ENCODE data around the gene SMG5. TPM values are rescaled to one million over a fixed set of nuclear protein-coding genes. Genes with fewer than 3 reads are reported as not detected.
A peak's percentile ranks its signal among the peaks of the same experiment; 100 is the strongest.

Gene SMG5
- total and polyA plus RNA-seq, 12 donors, result 38.7 to 93.0 (median 74.7) TPM

GRCh38 chr1:156285437-156285836 lies 2.8 kb upstream of the SMG5 start:
- intact Hi-C loops (cut with DNase I), result no loop called here
- TF ChIP-seq CTCF (IDR thresholded peaks at IDR 0.05), result no peak
- H3K4me1 ChIP-seq, result peaks cover 0 to 40% (median 24%) of the 10 kb centered on the region in 9 donors
- no peak overlapping the region for H3K27ac ChIP-seq
- no peaks in the 10 kb centered on the region for H3K9me3 ChIP-seq
- H3K4me3 ChIP-seq, result no peak overlapping the region
- H3K27me3 ChIP-seq, result no peaks in the 10 kb centered on the region
- H3K36me3 ChIP-seq, result peaks cover 0 to 26% (median 5%) of the 10 kb centered on the region in 9 donors
- WGBS, 2 donors, result 90 to 94% methylated on average over 21 of the region's 21 CpGs
- DNase-seq (no peak), ATAC-seq (no peak)

- intact Hi-C loops (cut with DNase I), result no loop called here
- 79 to 84% methylated on average over 4 of the region's 4 CpGs for WGBS, 2 donors
Measured at GRCh38 chr1:156284757-156285156, 2.1 kb upstream of the SMG5 start.

DNA sequence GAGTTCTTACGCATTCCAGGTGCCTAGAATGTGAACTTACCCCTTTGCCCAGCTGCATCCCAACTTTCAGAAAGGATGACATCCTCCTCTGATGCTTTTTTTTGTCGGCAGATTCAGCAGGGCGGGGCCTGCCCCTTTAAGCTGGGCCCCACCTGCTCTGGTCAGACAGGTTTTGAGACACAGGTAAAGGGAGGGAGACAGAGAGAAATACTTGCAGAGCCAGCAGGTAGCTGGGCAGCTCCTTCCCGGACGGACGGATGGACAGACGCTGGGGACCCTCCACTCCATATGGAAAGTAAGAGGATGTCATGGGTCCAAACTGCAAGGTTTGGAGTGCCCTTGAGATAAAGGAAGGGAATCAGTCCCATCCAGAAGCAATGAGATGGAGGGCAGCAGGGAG lies 1.5 kb upstream of the SMG5 start, which contains the start of gene TMEM79:
Gene TMEM79 (plus strand): TSS at position 214 of the 400 bp plus-strand sequence. CDS start 902 bp downstream, outside the sequence.
- intact Hi-C loops (cut with DNase I), result no loop called here
- Histone ChIP-seq H3K27ac (peak within 1 kb of the TSS in 9 of 10 donors; percentile 82 to 98 (median 92)), H3K27me3 (no peaks in the 10 kb centered on the region), H3K4me3 (peak within 1 kb of the TSS; percentile 72 to 97 (median 88)), H3K36me3 (peaks cover 0 to 32% (median 4%) of the 10 kb centered on the region in 9 donors), H3K9me3 (no peaks in the 10 kb centered on the region), H3K4me1 (peaks cover 0 to 52% (median 28%) of the 10 kb centered on the region in 9 donors)
- TF ChIP-seq CTCF (IDR thresholded peaks at IDR 0.05), result no peak
- ATAC-seq (no peak), DNase-seq (no peak)
- 90 to 94% methylated on average over 7 of the region's 7 CpGs for WGBS, 2 donors

More at GRCh38 chr1:156284757-156285156, 2.1 kb upstream of the SMG5 start:
- no peak overlapping the region for H3K4me3 ChIP-seq
- DNase-seq (no peak), ATAC-seq (no peak)
- peaks cover 0 to 46% (median 28%) of the 10 kb centered on the region in 9 donors for H3K4me1 ChIP-seq
- peak overlapping the region in 1 of 10 donors; percentile 36 for H3K27ac ChIP-seq
- no peaks in the 10 kb centered on the region for H3K9me3 ChIP-seq
- no peaks in the 10 kb centered on the region for H3K27me3 ChIP-seq
- no peak for TF ChIP-seq CTCF (IDR thresholded peaks at IDR 0.05)
- peaks cover 0 to 32% (median 5%) of the 10 kb centered on the region in 9 donors for H3K36me3 ChIP-seq

DNA sequence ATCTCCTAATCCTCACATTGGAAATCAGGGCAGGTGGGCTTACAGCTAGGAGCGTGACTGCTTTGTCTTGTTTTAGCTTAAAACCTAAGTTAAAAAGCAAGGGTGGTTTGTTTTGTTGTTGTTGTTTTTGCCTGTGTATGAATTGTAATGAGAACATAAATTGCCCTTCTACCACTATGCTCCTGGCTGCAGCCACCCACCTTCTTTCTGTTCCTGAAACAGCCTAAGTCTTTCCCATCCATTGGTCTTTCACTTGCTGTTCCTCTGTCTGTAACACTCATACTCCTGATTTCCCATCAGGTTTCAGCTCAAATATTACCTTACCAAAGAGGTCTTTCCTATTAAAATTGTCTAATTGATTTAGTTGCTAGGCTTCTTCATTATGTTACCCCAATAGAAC lies 896 bp upstream of the SMG5 start:
- Histone ChIP-seq H3K27me3 (no peaks in the 10 kb centered on the region), H3K4me1 (peaks cover 0 to 56% (median 28%) of the 10 kb centered on the region in 9 donors), H3K9me3 (no peaks in the 10 kb centered on the region), H3K4me3 (peak overlapping the region; percentile 72 to 97 (median 88)), H3K36me3 (peaks cover 0 to 32% (median 2%) of the 10 kb centered on the region in 9 donors), H3K27ac (peak overlapping the region in 6 of 10 donors; percentile 85 to 98 (median 92))
- ATAC-seq (no peak), DNase-seq (no peak)
- TF ChIP-seq CTCF (IDR thresholded peaks at IDR 0.05), result no peak
- WGBS, 2 donors, result 85 to 91% methylated on average over 1 of the region's 1 CpG
- intact Hi-C loops (cut with DNase I), result no loop called here

All from heart right ventricle (tissue), 16 donors.